Measurements from ENCODE around the gene REXO1. TPM values are rescaled to one million over a fixed set of nuclear protein-coding genes. Genes with fewer than 3 reads are reported as not detected.

The REXO1 gene
- total RNA-seq, 3 donors from 2014 or later (not counting 1 experiment from before 2014, with no cell fraction given): 90.7 to 91.7 (median 91.5) TPM

- no peaks in the 10 kb centered on the region for H3K9me3 Mint-ChIP-seq
- H3K27me3 Mint-ChIP-seq (ENCODE audit: low read depth in 2 of 2): peaks cover 0 to 6% of the 10 kb centered on the region in 2 donors
- Histone ChIP-seq H3K27ac (ENCODE audit: low read length) (no peak overlapping the region), H3K9me3 (ENCODE audit: control insufficient read depth, insufficient read depth, low read length) (no peaks in the 10 kb centered on the region), H3K36me3 (ENCODE audit: control insufficient read depth, insufficient read depth, low read length) (no peaks in the 10 kb centered on the region), H3K27me3 (ENCODE audit: control insufficient read depth, insufficient read depth, low read length) (no peaks in the 10 kb centered on the region), H3K4me1 (ENCODE audit: control insufficient read depth, insufficient read depth, low read length) (peaks cover 9% of the 10 kb centered on the region), H3K4me3 (ENCODE audit: low read length) (no peak overlapping the region)
- no peak for TF ChIP-seq CTCF (IDR thresholded peaks at IDR 0.05)
- ATAC-seq (no peak), DNase-seq (no peak)
- WGBS (ENCODE audit: insufficient coverage): 69% methylated on average over 52 of the region's 52 CpGs
- no peaks in the 10 kb centered on the region for H3K36me3 Mint-ChIP-seq
- H3K27ac Mint-ChIP-seq: no peak overlapping the region
- intact Hi-C loops (cut with micrococcal nuclease): no loop called here
- H3K4me1 Mint-ChIP-seq: peaks cover 0 to 8% of the 10 kb centered on the region in 2 donors
- H3K4me3 Mint-ChIP-seq: no peak overlapping the region
Measured at GRCh38 chr19:1796395-1797142, 51.7 kb downstream of the REXO1 start.

GRCh38 chr19:1794424-1795172 lies 53.7 kb downstream of the REXO1 start:
- no peak for TF ChIP-seq CTCF (IDR thresholded peaks at IDR 0.05)
- WGBS (ENCODE audit: insufficient coverage): 86% methylated on average over 20 of the region's 20 CpGs
- Mint-ChIP-seq H3K27ac (no peak overlapping the region), H3K36me3 (no peaks in the 10 kb centered on the region), H3K4me3 (no peak overlapping the region), H3K4me1 (peaks cover 0 to 8% of the 10 kb centered on the region in 2 donors), H3K9me3 (no peaks in the 10 kb centered on the region), H3K27me3 (ENCODE audit: low read depth in 2 of 2) (peaks cover 0 to 6% of the 10 kb centered on the region in 2 donors)
- Histone ChIP-seq H3K9me3 (ENCODE audit: control insufficient read depth, insufficient read depth, low read length) (no peaks in the 10 kb centered on the region), H3K27me3 (ENCODE audit: control insufficient read depth, insufficient read depth, low read length) (no peaks in the 10 kb centered on the region), H3K27ac (ENCODE audit: low read length) (no peak overlapping the region), H3K4me1 (ENCODE audit: control insufficient read depth, insufficient read depth, low read length) (peaks cover 9% of the 10 kb centered on the region), H3K36me3 (ENCODE audit: control insufficient read depth, insufficient read depth, low read length) (no peaks in the 10 kb centered on the region), H3K4me3 (ENCODE audit: low read length) (no peak overlapping the region)
- no peak for DNase-seq
- ATAC-seq: no peak
- intact Hi-C loops (cut with micrococcal nuclease): no loop called here

- H3K36me3 Mint-ChIP-seq: no peaks in the 10 kb centered on the region
- no peak overlapping the region for H3K4me3 ChIP-seq (ENCODE audit: low read length)
- no peak for DNase-seq
- 83% methylated on average over 14 of the region's 14 CpGs for WGBS (ENCODE audit: insufficient coverage)
- H3K36me3 ChIP-seq (ENCODE audit: control insufficient read depth, insufficient read depth, low read length): no peaks in the 10 kb centered on the region
- peaks cover 9% of the 10 kb centered on the region for H3K4me1 ChIP-seq (ENCODE audit: control insufficient read depth, insufficient read depth, low read length)
- no peak overlapping the region for H3K4me3 Mint-ChIP-seq
- no peak for ATAC-seq
- peaks cover 0 to 8% of the 10 kb centered on the region in 2 donors for H3K4me1 Mint-ChIP-seq
- H3K27ac ChIP-seq (ENCODE audit: low read length): no peak overlapping the region
- intact Hi-C loops (cut with micrococcal nuclease): no loop called here
- H3K9me3 ChIP-seq (ENCODE audit: control insufficient read depth, insufficient read depth, low read length): no peaks in the 10 kb centered on the region
- H3K27me3 ChIP-seq (ENCODE audit: control insufficient read depth, insufficient read depth, low read length): peaks cover 3% of the 10 kb centered on the region
- H3K27ac Mint-ChIP-seq: no peak overlapping the region
- H3K27me3 Mint-ChIP-seq (ENCODE audit: low read depth in 2 of 2): peaks cover 0 to 10% of the 10 kb centered on the region in 2 donors
- no peaks in the 10 kb centered on the region for H3K9me3 Mint-ChIP-seq
- TF ChIP-seq CTCF (IDR thresholded peaks at IDR 0.05): no peak
Measured at GRCh38 chr19:1791879-1792278, 56.4 kb downstream of the REXO1 start.
